HG02759 (cell line): Measurements from ENCODE around the gene JAG2.
A peak's percentile ranks its signal among the peaks of the same experiment; 100 is the strongest.

ENCODE experiments used
- ATAC-seq: cut with Tn5 transposase; IDR thresholded peaks from one replicate; pipeline ENCODE4 v1.9.1; 2021; ENCODE audit warnings: mild to moderate bottlenecking, moderate library complexity; ENCODE audit not compliant: unreplicated experiment

Gene JAG2

DNA sequence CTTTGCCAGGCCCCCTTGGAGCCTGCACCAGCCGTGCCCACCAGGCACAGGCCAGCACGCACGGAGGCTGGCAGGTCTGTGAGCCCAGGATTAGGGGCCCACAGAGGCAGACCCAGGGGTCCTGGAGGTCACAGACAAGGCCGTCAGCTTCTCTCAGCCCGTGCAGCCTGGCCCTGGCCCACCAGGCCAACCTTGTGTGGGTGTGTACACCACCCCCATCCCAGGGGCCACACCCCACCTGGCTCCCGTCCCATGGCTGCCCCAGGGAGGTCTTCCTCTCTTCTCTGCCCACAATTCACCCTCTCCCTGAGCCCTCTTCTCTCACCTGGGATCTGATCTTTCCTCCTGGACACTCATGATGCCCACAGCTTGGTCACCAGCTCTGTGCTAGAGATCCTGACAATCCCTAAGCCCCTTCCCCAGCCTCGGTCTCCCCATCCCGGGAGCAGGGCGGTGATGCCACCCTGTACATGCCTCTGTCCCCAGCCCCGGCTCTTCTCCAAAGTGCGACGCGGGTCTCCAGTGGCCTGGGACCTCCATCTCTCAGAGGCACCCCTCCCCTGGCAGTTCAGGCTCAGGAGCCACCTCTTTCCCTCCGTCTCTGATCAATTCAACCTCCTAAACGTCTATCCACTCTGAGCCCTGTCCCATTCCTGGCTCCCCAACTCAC lies 72.2 kb downstream of the JAG2 start:
- ATAC-seq, result no peak

DNA sequence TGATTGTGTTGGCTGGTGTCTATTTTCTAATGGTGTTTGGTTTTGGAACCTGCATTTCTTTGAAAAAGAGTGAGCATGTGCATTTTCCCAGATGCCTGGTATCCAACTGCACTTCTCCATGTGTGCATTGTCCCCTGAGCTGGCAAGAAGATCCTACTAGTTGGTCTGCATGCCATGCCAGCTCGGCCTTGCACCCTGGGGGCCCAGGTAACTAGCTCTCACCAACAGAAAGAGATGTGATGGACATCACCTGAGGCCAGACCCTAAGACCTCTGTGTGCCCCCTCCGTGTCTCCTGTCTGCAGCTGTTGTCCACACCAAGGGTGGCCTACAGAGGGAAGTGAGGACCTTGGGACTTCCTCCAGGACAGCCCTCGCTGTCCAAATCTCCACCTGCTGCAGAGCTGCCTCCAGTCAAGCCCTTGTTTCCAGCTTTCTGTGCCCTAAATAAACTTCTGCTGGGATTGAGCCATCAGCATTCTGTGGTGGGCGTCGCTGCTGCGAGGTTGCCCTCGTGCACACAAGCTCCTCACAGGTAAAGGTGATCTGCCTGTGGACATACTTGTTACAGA lies 73.3 kb downstream of the JAG2 start:
- no peak for ATAC-seq

DNA sequence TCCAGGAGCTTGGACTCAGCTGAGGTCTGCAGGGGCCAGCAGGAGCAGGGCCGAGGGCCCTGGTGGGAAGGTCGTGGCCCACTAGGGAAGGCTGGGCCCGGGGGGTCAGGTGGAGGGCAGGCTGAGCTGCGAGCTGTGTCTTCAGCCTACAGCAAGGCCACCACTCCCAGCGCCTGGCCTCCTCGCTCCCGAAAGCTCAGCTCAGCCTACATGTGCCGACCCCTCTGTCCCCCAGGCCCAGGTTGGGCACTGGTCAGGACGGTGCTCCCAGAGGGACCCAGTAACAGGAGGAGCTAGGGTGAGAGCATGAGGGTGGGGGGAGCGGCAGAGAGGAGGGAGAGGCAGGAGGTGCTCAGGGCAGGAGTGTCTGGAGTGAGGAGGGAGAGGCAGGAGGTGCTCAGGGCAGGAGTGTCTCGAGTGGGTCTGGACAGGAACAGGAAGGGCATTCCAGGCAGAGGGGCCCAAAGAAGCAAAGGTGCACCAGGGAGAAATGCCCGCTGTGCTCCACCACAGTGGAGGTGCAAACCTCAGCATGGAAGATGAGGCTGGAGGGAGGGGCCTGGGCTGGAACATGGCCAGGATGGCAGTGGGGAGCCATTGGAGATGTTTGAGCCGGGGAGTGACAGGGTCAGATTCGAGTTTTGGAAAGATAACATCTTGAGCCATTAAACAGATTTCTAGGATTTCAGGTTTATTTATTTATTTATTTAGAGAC lies 74.2 kb downstream of the JAG2 start:
- no peak for ATAC-seq

DNA sequence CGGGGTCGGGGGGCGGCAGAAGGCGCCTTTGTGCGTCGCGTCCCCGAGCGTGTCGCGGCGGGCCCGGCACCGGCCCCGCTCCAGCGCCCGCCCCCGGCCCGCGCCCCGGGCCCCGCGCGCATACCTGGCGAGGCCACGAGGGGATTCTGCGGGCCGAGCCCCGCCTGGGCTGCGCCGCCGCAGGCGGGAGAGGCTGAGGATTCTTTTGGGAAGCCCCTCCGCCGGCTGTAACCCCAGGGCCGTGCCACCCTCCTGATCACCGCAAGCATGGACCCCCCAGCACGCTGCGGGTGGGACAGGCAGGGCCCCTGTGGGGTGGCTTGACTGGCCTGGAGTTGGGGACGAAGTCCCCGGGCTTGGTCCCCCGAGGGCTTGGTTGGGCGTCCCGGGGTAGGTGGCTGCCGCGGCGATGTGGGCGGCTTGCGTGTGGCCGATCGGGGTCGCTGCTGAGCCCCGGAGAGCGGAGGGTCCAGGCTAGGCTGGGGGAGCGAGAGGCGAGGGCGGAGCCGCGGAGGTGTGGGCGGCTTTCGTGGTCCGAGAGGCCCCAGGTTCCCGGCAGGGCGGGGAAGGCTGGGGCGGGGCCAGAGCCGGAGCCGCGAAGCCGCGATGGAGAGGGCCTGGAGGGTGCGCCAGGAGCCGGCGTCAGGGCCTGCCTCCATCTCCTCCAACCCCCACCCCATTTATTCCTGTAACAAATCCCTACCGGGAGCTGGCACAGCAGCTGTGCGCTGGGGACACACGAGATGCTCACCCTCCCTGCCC lies 75.0 kb downstream of the JAG2 start:
- ATAC-seq, result peak; percentile 65

DNA sequence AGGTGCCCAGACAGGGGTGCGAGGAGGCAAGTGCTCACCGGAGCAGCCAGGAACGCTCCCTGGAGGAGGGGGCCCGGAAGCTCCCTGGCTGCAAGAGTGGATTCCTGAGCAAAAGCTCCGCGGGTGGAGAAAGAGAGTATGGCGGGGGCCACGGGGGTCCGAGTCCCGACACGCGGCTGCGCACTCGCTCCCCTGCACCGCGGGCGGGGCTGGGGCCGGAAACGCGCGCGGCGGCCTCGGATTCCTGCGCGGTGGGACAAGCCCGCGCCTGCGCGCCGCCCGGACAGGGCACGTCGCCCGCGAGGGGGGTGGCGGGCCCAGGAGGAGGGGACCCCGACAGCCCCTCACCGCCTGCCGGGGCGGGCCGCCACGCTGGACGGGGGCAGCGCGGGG lies 75.5 kb downstream of the JAG2 start:
- ATAC-seq, result peak; percentile 40

DNA sequence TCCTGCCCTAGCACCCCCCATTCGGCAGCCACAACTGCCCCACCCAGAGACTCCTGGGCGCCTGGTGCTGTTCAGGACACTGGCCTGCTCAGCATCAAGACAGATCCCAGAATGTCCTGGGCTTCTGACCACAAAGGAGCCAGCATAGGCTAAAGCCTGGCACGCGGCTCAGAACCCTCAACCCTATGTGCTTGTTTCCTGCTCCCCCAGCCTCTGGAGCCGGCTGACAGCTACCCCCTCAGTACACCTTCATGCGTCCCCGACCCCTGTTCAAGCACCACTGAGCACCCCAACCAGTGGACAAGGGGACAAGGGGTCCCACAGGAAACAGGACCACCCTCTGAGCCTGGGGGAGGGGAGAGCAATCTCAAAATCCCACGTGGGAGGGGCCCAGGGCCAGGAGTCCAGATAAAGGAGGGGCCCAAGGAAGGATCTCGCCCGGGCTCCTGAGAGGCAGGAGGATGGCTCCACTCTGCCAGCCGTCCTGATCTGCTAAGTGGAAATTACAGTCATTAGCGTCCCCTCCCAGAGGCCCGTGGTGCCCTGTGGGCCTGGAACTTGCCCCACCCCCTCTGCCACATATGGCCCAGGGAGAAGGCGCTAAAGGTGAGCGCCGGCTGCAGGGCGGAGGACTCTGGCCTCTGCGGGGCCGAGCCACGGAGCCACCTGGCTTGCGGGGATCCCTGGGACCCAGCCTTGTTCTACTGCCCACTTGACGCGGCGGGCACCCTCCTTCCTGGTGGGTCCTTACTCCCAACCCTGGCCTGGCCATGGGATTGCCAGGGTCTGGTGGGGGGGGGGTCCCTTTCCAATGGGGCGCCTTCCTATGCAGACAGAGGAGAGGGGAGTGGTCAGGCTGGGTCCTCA lies 76.2 kb downstream of the JAG2 start:
- no peak for ATAC-seq

DNA sequence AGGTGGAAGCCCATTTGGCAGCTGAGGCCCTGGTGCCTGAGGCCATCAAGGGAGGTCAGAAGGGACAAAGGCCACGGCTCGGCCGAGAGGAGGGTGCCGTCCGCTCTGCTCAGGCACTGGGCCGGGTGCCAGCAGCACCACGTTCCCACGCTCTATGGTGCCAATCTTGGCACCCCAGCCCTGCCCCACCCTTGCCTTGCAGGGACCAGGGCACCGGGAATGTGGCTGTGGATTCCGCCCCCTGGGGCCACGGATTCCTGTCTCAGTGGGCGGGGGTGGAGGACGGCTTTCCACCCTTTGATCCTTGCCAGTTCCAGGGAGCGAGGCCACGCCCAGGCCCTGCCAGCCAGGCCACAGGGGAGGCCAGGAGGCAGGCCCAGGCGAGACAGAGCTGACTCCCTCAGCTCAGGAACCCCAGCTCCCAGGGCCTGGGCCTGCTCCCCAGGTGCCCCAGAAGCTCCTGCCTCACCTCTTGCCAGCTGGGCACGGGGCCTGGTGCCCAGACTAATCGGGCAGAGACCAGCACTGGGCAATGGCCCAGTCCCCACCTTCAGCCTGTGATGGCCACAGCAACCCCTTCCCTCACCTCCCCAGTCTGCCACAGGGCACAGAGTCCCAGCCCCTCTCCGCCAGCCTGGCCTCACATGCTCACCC lies 76.9 kb downstream of the JAG2 start:
- no peak for ATAC-seq

DNA sequence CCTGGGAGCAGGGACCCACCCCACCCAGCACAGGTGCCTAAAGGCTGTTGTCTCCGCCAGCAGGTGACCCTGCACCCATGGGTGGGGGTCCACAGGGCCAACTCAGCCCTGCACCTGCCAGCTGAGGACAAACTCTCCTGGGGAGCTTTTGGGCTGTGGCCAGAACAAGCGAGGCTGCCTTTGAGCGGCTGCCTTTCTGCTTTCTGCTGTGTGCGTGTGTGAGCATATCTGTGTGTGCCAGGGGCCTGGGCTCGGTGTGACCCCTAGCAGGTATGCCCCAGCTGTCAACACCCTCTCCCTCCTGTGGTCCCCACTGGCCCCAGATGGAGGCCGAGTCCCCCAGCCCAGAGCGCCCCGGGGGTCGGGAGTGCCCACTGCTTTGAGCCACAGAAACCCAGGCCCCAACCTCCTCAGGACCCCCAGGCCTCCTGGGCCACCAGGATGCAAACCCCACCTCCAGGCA lies 77.5 kb downstream of the JAG2 start:
- no peak for ATAC-seq
